Sigmoid colon (tissue), 7 donors: ENCODE results near the gene RETREG1. TPM values are rescaled to one million over a fixed set of nuclear protein-coding genes. Genes with fewer than 3 reads are reported as not detected.

ENCODE experiments used
- DNase-seq: peaks from one replicate; pipeline ENCODE4 v3.0.0-alpha.2; 2019
- H3K27ac ChIP-seq, 4 donors: fragments of 200-600 bp; sonication (generic); one replicate each; pipeline ENCODE4 v1.5.1; 2016 to 2019; ENCODE audit warnings: mild to moderate bottlenecking in 1 of 4
- H3K27me3 ChIP-seq, 3 donors: fragments of 200-600 bp; sonication (generic); one replicate each; pipeline ENCODE4 v1.5.1; 2019; ENCODE audit warnings: mild to moderate bottlenecking in 1 of 3
- H3K36me3 ChIP-seq, 4 donors: fragments of 200-600 bp; sonication (generic); one replicate each; pipeline ENCODE4 v1.5.1; 2016 to 2019
- H3K4me1 ChIP-seq, 4 donors: fragments of 200-600 bp; sonication (generic); one replicate each; pipeline ENCODE4 v1.5.1; 2017 to 2019
- H3K4me3 ChIP-seq, 4 donors: fragments of 200-600 bp; sonication (generic); one replicate each; pipeline ENCODE4 v1.5.1; 2017 to 2019; ENCODE audit warnings: mild to moderate bottlenecking in 2 of 4, moderate library complexity in 1 of 4
- H3K9me3 ChIP-seq, 4 donors: fragments of 200-600 bp in 3 of 4; sonication (generic) in 3 of 4; one replicate each; pipeline versions ENCODE4 v1.5.1 to v1.6.1; 2013 to 2019
- EP300 ChIP-seq, 4 donors: sonication (generic); formaldehyde crosslinking; IDR thresholded peaks; one replicate each; pipeline ENCODE4 v1.6.1; 2017; ENCODE audit warnings: antibody characterized with exemption in 4 of 4
- POLR2A ChIP-seq, 2 donors: fragments of 450-650 bp; IDR thresholded peaks; one replicate each; pipeline ENCODE4 v1.6.1; 2016; ENCODE audit warnings: antibody characterized with exemption in 2 of 2, mild to moderate bottlenecking in 2 of 2, moderate library complexity in 2 of 2
- POLR2AphosphoS5 ChIP-seq, 4 donors: sonication (generic); formaldehyde crosslinking; IDR thresholded peaks; one replicate each; pipeline ENCODE4 v1.6.1; 2017; ENCODE audit warnings: antibody characterized with exemption in 4 of 4
- WGBS, 2 donors: extraction: QIAGEN DNeasy Blood & Tissue Kit; methylation state at CpG; one replicate each; pipeline ENCODE4 v1.1.7; 2013; 5-methylcytosine and 5-hydroxymethylcytosine counted together
- intact Hi-C: fragments of 100-400 bp; cut with DNase I; formaldehyde crosslinking; loops from one replicate; pipeline ENCODE4 v1.15.1; 2023
- polyA plus RNA-seq, 3 donors: library from polyadenylated mRNA; stranded (reverse); fragments of 200-250 nt; gene quantifications; one replicate each; pipeline ENCODE4 v1.2.3, GENCODE V29; 2013
- total RNA-seq, 4 donors: library from RNA; depleted of rRNA; stranded (reverse); fragments of >200 nt; gene quantifications; one replicate each; pipeline ENCODE4 v1.1.0, GENCODE V29; 2016
- TF ChIP-seq, protein P1 (sequence below), 4 experiments: fragments of 450-650 bp in 3 of 4; fragments of 200-600 bp in 1 of 4; IDR thresholded peaks; one replicate each; pipeline ENCODE4 v1.5.1; 2016 to 2019; ENCODE audit warnings: antibody characterized with exemption in 4 of 4, mild to moderate bottlenecking in 3 of 4, moderate library complexity in 2 of 4
- donor health status: healthy with polysubstance abuse.
- donor health status: Bipolar disorder and iron deficiency.
- donor health status: healthy.

Gene RETREG1
- total and polyA plus RNA-seq, 7 donors: 10.8 to 21.2 (median 14.6) TPM

DNA sequence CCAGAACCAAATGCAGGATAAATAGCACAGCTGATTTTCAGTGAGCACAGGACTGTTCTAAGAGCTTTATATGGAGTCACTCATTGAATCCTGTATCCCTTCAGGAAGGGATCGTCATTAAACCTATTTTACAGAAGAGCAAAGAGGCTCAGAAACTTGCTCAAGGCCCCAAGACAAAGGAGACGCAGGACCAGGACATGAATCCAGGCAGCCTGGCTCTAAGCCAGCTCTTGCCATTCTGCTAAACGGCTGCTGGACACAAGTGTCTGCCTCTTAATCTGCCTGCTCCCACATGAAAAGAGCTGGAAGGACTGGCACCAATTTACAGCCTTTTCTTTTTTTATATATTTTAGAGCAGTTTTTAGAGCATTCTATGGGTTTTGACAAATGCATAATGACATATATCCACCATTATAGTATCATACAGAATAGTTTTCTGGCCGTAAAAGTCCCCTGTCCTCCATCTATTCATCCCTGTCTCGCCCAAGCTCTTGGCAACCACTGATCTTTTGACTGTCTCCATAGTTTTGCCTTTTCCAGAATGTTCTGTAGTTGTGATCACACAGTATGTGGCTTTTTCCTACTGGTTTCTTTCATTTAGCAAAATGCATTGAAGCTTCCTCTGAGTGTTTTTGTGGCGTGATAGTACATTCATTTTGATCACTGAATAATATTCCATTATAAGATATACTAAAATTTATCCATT, 37.5 kb downstream of the RETREG1 start:
- Histone ChIP-seq H3K9me3 (no peaks in the 10 kb centered on the region), H3K36me3 (no peaks in the 10 kb centered on the region), H3K4me3 (no peak overlapping the region), H3K27ac (peak overlapping the region in 2 of 4 donors; percentile 35 to 54), H3K4me1 (peaks cover 0 to 39% (median 24%) of the 10 kb centered on the region in 4 donors), H3K27me3 (no peaks in the 10 kb centered on the region)
- WGBS, 2 donors: 75 to 82% methylated on average over 6 of the region's 6 CpGs
- DNase-seq: peak; percentile 77
- TF ChIP-seq, protein P1, sequence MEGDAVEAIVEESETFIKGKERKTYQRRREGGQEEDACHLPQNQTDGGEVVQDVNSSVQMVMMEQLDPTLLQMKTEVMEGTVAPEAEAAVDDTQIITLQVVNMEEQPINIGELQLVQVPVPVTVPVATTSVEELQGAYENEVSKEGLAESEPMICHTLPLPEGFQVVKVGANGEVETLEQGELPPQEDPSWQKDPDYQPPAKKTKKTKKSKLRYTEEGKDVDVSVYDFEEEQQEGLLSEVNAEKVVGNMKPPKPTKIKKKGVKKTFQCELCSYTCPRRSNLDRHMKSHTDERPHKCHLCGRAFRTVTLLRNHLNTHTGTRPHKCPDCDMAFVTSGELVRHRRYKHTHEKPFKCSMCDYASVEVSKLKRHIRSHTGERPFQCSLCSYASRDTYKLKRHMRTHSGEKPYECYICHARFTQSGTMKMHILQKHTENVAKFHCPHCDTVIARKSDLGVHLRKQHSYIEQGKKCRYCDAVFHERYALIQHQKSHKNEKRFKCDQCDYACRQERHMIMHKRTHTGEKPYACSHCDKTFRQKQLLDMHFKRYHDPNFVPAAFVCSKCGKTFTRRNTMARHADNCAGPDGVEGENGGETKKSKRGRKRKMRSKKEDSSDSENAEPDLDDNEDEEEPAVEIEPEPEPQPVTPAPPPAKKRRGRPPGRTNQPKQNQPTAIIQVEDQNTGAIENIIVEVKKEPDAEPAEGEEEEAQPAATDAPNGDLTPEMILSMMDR (IDR thresholded peaks at IDR 0.05): no peak
- intact Hi-C loops: loop anchor here (5.0 kb wide), 1 partner anchor 38 kb away; the partner anchor contains the start of gene RETREG1

DNA sequence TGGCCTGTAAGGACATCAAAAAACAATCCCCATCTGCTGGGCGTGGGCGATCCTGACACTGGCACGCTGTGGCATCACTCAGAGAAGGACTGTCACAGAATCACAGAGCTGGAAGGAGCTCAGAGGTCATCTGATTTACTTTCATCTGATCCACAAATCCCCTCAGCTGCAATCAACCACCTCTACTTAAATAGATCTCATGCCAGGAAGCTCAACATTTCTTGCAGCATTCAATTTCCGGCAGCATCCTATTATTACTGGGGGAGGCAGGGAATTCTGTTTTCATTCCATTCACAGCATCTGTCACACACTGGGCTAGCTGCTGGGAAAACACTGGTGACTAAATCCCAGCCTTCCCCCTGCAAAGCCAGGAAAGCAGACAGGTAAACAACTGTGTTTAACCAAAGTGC, 38.3 kb downstream of the RETREG1 start:
- peaks cover 0 to 43% (median 27%) of the 10 kb centered on the region in 4 donors for H3K4me1 ChIP-seq
- H3K27ac ChIP-seq: peak overlapping the region in 2 of 4 donors; percentile 35 to 54
- H3K27me3 ChIP-seq: no peaks in the 10 kb centered on the region
- no peak for TF ChIP-seq POLR2AphosphoS5 (IDR thresholded peaks at IDR 0.05)
- no peak for TF ChIP-seq POLR2A (IDR thresholded peaks at IDR 0.05)
- TF ChIP-seq, protein P1 (IDR thresholded peaks at IDR 0.05): no peak
- TF ChIP-seq EP300 (IDR thresholded peaks at IDR 0.05): no peak
- intact Hi-C loops: loop anchor here (5.0 kb wide), 1 partner anchor 39 kb away; the partner anchor contains the start of gene RETREG1
- no peak overlapping the region for H3K4me3 ChIP-seq
- WGBS, 2 donors: 94 to 96% methylated on average over 4 of the region's 4 CpGs
- H3K36me3 ChIP-seq: no peaks in the 10 kb centered on the region
- no peaks in the 10 kb centered on the region for H3K9me3 ChIP-seq
- no peak for DNase-seq

DNA sequence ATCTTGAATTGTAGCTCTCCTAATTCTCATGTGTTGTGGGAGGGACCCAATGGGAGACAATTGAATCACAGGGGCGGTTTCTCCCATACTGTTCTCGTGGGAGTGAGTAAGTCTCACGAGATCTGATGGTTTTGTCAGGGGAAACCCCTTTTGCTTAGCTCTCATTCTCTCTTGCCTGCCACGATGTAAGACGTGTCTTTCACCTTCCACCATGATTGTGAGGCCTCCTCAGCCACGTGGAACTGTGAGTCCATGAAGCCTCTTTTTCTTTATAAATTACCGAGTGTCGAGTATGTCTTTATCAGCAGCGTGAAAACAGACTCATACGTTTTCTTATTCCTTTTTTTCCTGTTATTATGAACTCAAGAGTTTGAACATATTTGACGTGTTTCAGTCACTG, 39.1 kb downstream of the RETREG1 start:
- Histone ChIP-seq H3K27me3 (no peaks in the 10 kb centered on the region), H3K9me3 (no peaks in the 10 kb centered on the region), H3K36me3 (no peaks in the 10 kb centered on the region), H3K27ac (no peak overlapping the region), H3K4me1 (peaks cover 0 to 43% (median 28%) of the 10 kb centered on the region in 4 donors), H3K4me3 (no peak overlapping the region)
- WGBS, 2 donors: 84 to 93% methylated on average over 11 of the region's 11 CpGs
- TF ChIP-seq EP300 (IDR thresholded peaks at IDR 0.05) (no peak), POLR2A (IDR thresholded peaks at IDR 0.05) (no peak), POLR2AphosphoS5 (IDR thresholded peaks at IDR 0.05) (no peak)
- TF ChIP-seq, protein P1 (IDR thresholded peaks at IDR 0.05): no peak
- DNase-seq: no peak
- intact Hi-C loops: loop anchor here (5.0 kb wide), 1 partner anchor 40 kb away; the partner anchor contains the start of gene RETREG1

DNA sequence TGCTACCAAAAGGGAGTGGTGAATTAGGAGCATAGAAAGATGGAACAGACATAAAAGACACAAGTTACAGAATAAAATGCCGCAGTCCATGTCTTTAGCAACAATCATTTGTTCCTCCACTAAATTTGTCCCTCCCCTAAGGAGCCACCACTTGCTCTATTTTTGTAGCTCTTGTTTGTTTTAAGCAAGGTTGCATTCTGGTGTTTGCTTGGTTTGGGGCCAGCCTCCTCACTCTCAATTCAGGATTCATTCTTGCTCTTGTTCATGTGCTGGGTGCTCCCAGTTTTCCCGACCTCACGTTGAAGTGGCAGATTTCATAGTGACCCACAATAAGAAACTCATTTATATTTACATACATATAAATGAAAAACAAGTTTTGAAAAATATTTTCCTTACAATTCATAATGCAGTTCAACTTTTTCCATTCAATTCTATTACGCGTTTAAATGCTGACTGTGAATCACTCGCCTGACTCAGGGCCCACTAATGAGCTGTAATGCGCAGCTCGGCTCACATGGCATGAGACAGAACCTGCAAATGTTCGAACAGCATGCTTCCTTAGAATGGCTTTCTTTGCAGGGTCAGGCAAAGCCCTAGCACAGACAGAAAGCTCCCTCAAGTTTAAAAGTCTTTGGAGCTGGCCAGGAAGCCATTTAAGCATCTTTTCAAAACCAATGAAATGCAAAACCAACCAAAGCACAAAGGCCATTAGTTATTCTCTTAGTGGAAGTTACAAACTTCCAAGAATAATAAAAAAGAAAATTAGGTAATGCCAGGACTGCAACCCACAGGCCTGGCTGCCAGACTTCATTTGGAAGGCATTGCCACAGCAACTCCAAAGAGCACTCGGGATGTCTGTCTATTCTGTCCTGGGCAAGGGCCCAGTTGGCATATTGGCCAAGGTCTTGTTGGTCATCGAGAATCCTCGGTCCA, 41.7 kb downstream of the RETREG1 start:
- Histone ChIP-seq H3K4me1 (peaks cover 0 to 58% (median 29%) of the 10 kb centered on the region in 4 donors), H3K4me3 (no peak overlapping the region), H3K9me3 (no peaks in the 10 kb centered on the region), H3K27me3 (no peaks in the 10 kb centered on the region), H3K27ac (peak overlapping the region in 3 of 4 donors; percentile 46 to 73 (median 59)), H3K36me3 (no peaks in the 10 kb centered on the region)
- WGBS, 2 donors: 90% methylated on average over 12 of the region's 12 CpGs
- no peak for DNase-seq
- intact Hi-C loops: loop anchor here (5.0 kb wide), 1 partner anchor 42 kb away; the partner anchor contains the start of gene RETREG1
- TF ChIP-seq, protein P1 (IDR thresholded peaks at IDR 0.05): no peak
- TF ChIP-seq POLR2AphosphoS5 (IDR thresholded peaks at IDR 0.05): peak in 1 of 4 donors; percentile 38
